ENCODE data around the gene COMMD2.

Gene COMMD2

GRCh38 chr3:149701206-149701976, 50.9 kb downstream of the COMMD2 start:
- DNase-seq = no peak
